CD1c-positive myeloid dendritic cell (primary cell): ENCODE measurements around the gene ARFGAP3.
"Not testable (repeated sequence)": the region's sequence is repeated elsewhere in the genome, so short reads cannot be mapped to it uniquely, and the experiment has no call there.

ENCODE experiments used
- DNase-seq: peaks from one replicate; pipeline ENCODE4 v3.0.0-alpha.2; 2016; ENCODE audit errors: extremely low spot score

The ARFGAP3 gene

GRCh38 chr22:42794551-42795510 is 62.2 kb downstream of the ARFGAP3 start:
- no peak for DNase-seq

- no peak for DNase-seq
Measured at GRCh38 chr22:42793848-42794405, 63.1 kb downstream of the ARFGAP3 start.

- no peak for DNase-seq
Measured at GRCh38 chr22:42792909-42793847, 63.9 kb downstream of the ARFGAP3 start.

GRCh38 chr22:42792453-42792908 is 64.6 kb downstream of the ARFGAP3 start:
- DNase-seq = no peak

GRCh38 chr22:42791721-42792452 is 65.2 kb downstream of the ARFGAP3 start:
- peak; percentile 63 for DNase-seq

GRCh38 chr22:42788466-42788865 is 68.6 kb downstream of the ARFGAP3 start:
- no peak for DNase-seq

- DNase-seq = no peak
Measured at GRCh38 chr22:42788021-42788420, 69.1 kb downstream of the ARFGAP3 start.

GRCh38 chr22:42787357-42787736 is 69.7 kb downstream of the ARFGAP3 start:
- no peak for DNase-seq

GRCh38 chr22:42786606-42787356 is 70.3 kb downstream of the ARFGAP3 start:
- DNase-seq = no peak

GRCh38 chr22:42785706-42786499 is 71.2 kb downstream of the ARFGAP3 start:
- no peak for DNase-seq

GRCh38 chr22:42782306-42782705 is 74.8 kb downstream of the ARFGAP3 start:
- DNase-seq = not testable (repeated sequence)

- DNase-seq = peak; percentile 85
Measured at GRCh38 chr22:42780070-42780540, 77.0 kb downstream of the ARFGAP3 start.

- DNase-seq = no peak
Measured at GRCh38 chr22:42777126-42777525, 79.9 kb downstream of the ARFGAP3 start.

- no peak for DNase-seq
Measured at GRCh38 chr22:42773167-42773566, 83.9 kb downstream of the ARFGAP3 start.

GRCh38 chr22:42772647-42773046 is 84.4 kb downstream of the ARFGAP3 start:
- DNase-seq = no peak

GRCh38 chr22:42770941-42771647 is 86.0 kb downstream of the ARFGAP3 start:
- DNase-seq = no peak

- no peak for DNase-seq
Measured at GRCh38 chr22:42770448-42770726, 86.7 kb downstream of the ARFGAP3 start.

- peak; percentile 89 for DNase-seq
Measured at GRCh38 chr22:42769574-42770447, 87.3 kb downstream of the ARFGAP3 start.
